ENCODE results near the gene C14orf93. TPM values are rescaled to one million over a fixed set of nuclear protein-coding genes. Genes with fewer than 3 reads are reported as not detected.
A peak's percentile ranks its signal among the peaks of the same experiment; 100 is the strongest.

The C14orf93 gene
- total RNA-seq, 1 experiment from 2014 or later: 8.2 TPM

DNA sequence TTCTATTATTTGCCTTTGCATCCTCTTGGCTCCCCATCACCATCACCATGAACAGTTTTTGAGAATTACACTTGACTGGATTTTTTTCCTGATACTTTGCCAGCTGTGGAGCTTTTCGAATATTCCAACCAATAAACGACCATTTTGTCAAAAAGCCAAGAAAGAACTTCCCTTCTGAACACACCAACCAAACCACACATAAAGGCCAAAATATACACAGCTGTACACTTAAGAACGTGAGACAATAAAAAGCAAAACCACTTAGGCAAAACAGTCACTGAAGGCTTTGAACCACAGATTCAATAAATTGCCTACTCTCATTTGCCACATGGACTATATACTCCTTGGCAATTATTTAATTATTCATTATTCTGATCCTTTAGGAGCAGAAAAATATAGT lies 1.1 kb downstream of the C14orf93 start:
- Histone ChIP-seq H4K91ac (ENCODE audit: insufficient read length, low read depth, low read length) (no peak overlapping the region), H3K4me1 (ENCODE audit: insufficient read depth, low read length) (peaks cover 5% of the 10 kb centered on the region; the same call in 1 of the 2 replicates), H2AK5ac (ENCODE audit: insufficient read length, low read length) (no peak overlapping the region), H3K27ac (ENCODE audit: insufficient read length, low read depth, low read length) (no peak overlapping the region), H4K20me1 (ENCODE audit: control insufficient read depth, insufficient read depth, insufficient read length) (no peaks in the 10 kb centered on the region), H2AFZ (ENCODE audit: low read length) (no peak overlapping the region), H3K56ac (ENCODE audit: insufficient read length, low read depth, low read length) (no peak overlapping the region), H3K79me1 (ENCODE audit: insufficient read depth, low read depth, low read length, poor library complexity, severe bottlenecking) (no peaks in the 10 kb centered on the region), H3K9ac (ENCODE audit: extremely low read depth, insufficient read length, low read length) (no peak overlapping the region), H3K4ac (ENCODE audit: low read depth, low read length) (no peak overlapping the region), H3K27me3 (ENCODE audit: insufficient read depth, low read length) (no peaks in the 10 kb centered on the region), H4K8ac (replicated peaks; ENCODE audit: insufficient read length, low read depth, low read length) (no peak overlapping the region), H3K79me2 (ENCODE audit: insufficient read depth, low read length) (no peaks in the 10 kb centered on the region), H3K4me2 (ENCODE audit: insufficient read depth, insufficient read length, low read length) (no peak overlapping the region), H3K18ac (ENCODE audit: insufficient read length, low read depth, low read length) (no peak overlapping the region), H3T11ph (ENCODE audit: low read length) (no peak overlapping the region), H2BK120ac (ENCODE audit: low read depth, low read length, poor library complexity, severe bottlenecking) (no peak overlapping the region), H3K9me3 (ENCODE audit: control insufficient read depth, low read depth, low read length) (no peaks in the 10 kb centered on the region), H2BK20ac (ENCODE audit: low read depth, low read length, poor library complexity, severe bottlenecking) (no peak overlapping the region), H2BK12ac (ENCODE audit: insufficient read length, low read depth, low read length) (no peak overlapping the region), H3K23ac (ENCODE audit: insufficient read length, low read depth, low read length) (no peak overlapping the region), H3K14ac (ENCODE audit: insufficient read depth, low read length) (no peak overlapping the region), H2BK15ac (ENCODE audit: low read depth, low read length) (no peak overlapping the region), H2BK5ac (ENCODE audit: insufficient read length, low read length) (no peak overlapping the region), H3K23me2 (ENCODE audit: insufficient read length, low read depth, low read length, poor library complexity, severe bottlenecking) (no peaks in the 10 kb centered on the region), H4K5ac (ENCODE audit: insufficient read length, low read depth, low read length) (no peak overlapping the region)
- H3K36me3 Mint-ChIP-seq (ENCODE audit: insufficient read depth in 1 of 3, low read depth in 3 of 3): peaks cover 0 to 9% (median 4%) of the 10 kb centered on the region in 3 experiments; a peak in 3 of 7 replicates
- peaks cover 17 to 37% of the 10 kb centered on the region in 2 experiments for H3K4me1 Mint-ChIP-seq
- no peaks in the 10 kb centered on the region for H3K27me3 Mint-ChIP-seq (ENCODE audit: low read depth)
- no peak for DNase-seq
- no CpG with 5 or more reads among the region's 3 CpGs for WGBS (ENCODE audit: extremely low coverage, insufficient read length, low lambda C conversion rate)
- TF ChIP-seq, protein P1, sequence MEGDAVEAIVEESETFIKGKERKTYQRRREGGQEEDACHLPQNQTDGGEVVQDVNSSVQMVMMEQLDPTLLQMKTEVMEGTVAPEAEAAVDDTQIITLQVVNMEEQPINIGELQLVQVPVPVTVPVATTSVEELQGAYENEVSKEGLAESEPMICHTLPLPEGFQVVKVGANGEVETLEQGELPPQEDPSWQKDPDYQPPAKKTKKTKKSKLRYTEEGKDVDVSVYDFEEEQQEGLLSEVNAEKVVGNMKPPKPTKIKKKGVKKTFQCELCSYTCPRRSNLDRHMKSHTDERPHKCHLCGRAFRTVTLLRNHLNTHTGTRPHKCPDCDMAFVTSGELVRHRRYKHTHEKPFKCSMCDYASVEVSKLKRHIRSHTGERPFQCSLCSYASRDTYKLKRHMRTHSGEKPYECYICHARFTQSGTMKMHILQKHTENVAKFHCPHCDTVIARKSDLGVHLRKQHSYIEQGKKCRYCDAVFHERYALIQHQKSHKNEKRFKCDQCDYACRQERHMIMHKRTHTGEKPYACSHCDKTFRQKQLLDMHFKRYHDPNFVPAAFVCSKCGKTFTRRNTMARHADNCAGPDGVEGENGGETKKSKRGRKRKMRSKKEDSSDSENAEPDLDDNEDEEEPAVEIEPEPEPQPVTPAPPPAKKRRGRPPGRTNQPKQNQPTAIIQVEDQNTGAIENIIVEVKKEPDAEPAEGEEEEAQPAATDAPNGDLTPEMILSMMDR (conservative IDR thresholded peaks at IDR 0.05): no peak
- peaks cover 0 to 6% of the 10 kb centered on the region in 2 experiments; a peak in 3 of 5 replicates for H3K9me3 Mint-ChIP-seq
- H3K27ac Mint-ChIP-seq: peak overlapping the region in 1 of 3 experiments; percentile 37; a peak in 1 of 7 replicates
- H3K4me3 Mint-ChIP-seq: no peak overlapping the region

All from H9 (cell line).